Lung (tissue), 12 donors: ENCODE data around the gene CNTNAP2. TPM values are rescaled to one million over a fixed set of nuclear protein-coding genes. Genes with fewer than 3 reads are reported as not detected.
"Not testable (repeated sequence)": the region's sequence is repeated elsewhere in the genome, so short reads cannot be mapped to it uniquely, and the experiment has no call there.

Experiments
- ATAC-seq: fragments of 200-7000 bp; cut with Tn5 transposase; one replicate; pipeline ENCODE4 v1.9.1; 2020; ENCODE audit warnings: moderate number of reproducible peaks; ENCODE audit not compliant: insufficient read depth, low FRiP score
- DNase-seq, 3 donors: peaks; one replicate each; pipeline ENCODE4 v3.0.0-alpha.2; 2013 to 2017
- H3K27ac ChIP-seq, 2 donors: one replicate each; pipeline ENCODE4 v1.5.1; 2013; ENCODE audit warnings: mild to moderate bottlenecking in 2 of 2, moderate library complexity in 2 of 2, control low read depth in 1 of 2, inconsistent platforms in 1 of 2, low read depth in 1 of 2, low read length in 1 of 2
- H3K27me3 ChIP-seq, 3 donors: one replicate each; pipeline ENCODE4 v1.5.1; 2013; ENCODE audit warnings: low read length in 2 of 3; ENCODE audit not compliant: control insufficient read depth in 3 of 3, insufficient read depth in 3 of 3
- H3K36me3 ChIP-seq, 4 donors: one replicate each; pipeline ENCODE4 v1.5.1; 2013; ENCODE audit warnings: low read length in 4 of 4, mild to moderate bottlenecking in 1 of 4, moderate library complexity in 1 of 4; ENCODE audit not compliant: control insufficient read depth in 4 of 4, insufficient read depth in 4 of 4
- H3K4me1 ChIP-seq, 5 donors: one replicate each; pipeline ENCODE4 v1.5.1; 2013; ENCODE audit warnings: low read length in 5 of 5, mild to moderate bottlenecking in 2 of 5, moderate library complexity in 1 of 5; ENCODE audit not compliant: control insufficient read depth in 5 of 5, insufficient read depth in 5 of 5
- H3K4me3 ChIP-seq: one replicate; pipeline ENCODE4 v1.5.1; 2013; ENCODE audit warnings: mild to moderate bottlenecking, control low read depth, moderate library complexity
- H3K9ac ChIP-seq, 2 donors: one replicate each; pipeline ENCODE4 v1.5.1; 2013; ENCODE audit warnings: low read length in 2 of 2, control low read depth in 1 of 2; ENCODE audit not compliant: insufficient read depth in 1 of 2
- H3K9me3 ChIP-seq, 4 donors: one replicate each; pipeline ENCODE4 v1.5.1; 2013; ENCODE audit warnings: low read length in 3 of 4, mild to moderate bottlenecking in 1 of 4, moderate library complexity in 1 of 4; ENCODE audit not compliant: control insufficient read depth in 4 of 4, insufficient read depth in 3 of 4
- WGBS, 2 donors: extraction: QIAGEN DNeasy Blood & Tissue Kit; methylation state at CpG; one replicate each; pipeline ENCODE4 v1.1.7; 2013; 5-methylcytosine and 5-hydroxymethylcytosine counted together
- polyA plus RNA-seq, 2 donors: library from polyadenylated mRNA; stranded (reverse); fragments of 200-250 nt; gene quantifications; one replicate each; pipeline ENCODE4 v1.2.1, GENCODE V29; 2013
- total RNA-seq, 2 donors: library from RNA; depleted of rRNA in 1 of 2; stranded (reverse); fragments of >200 nt in 1 of 2; gene quantifications; one replicate each; pipeline ENCODE4 v1.2.1, GENCODE V29; 2014 to 2021
- TF ChIP-seq, protein P1 (sequence below): IDR thresholded peaks from 2 replicates; pipeline ENCODE4 v1.5.1; 2012; ENCODE audit warnings: mild to moderate bottlenecking; ENCODE audit errors: control extremely low read depth, extremely low read depth
- donor health status: control.
- donor health status: control.
- donor health status: Bipolar disorder and iron deficiency.
- donor health status: healthy.
- donor health status: DM: yes; HTN: yes; CAD: no.

CNTNAP2 gene
- total and polyA plus RNA-seq, 4 donors = 0.18 to 45.3 (median 0.52) TPM

DNA sequence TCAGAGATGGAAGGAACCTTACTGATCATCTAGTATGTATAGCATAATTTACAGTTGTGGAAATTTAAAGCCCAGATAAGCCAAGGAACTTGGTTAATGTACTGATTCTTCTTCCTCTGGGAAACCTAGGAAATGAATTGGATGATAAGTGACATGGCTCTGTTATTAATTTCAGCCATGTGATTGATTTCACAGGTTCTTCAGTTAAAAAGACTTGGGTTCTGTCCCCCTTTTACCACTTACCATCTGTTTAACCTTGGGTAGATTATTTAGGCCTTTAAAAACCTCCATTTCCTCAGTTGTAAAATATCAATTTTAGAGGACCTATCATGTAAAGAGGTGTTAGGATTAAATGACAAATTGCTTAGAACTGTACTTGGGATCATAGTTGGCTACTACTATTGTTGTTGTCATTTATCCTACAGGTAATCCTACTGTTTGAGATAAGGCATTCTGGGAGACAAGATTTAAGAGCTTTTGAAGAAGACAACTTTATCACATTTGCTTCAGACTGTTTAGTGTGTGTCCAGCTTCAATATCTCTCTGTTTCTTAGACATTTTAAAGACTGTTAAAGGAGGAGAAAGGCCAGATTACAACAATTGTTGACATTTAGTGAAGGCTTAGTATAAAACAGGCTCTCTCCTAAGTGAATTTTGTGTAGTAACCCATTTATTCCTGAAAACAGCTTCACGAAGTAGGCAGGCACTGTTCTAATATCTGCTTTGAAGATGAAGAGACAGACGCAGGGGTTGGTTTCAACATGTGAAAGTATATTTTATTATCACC is 1476.9 kb downstream of the CNTNAP2 start:
- ATAC-seq = no peak
- TF ChIP-seq, protein P1, sequence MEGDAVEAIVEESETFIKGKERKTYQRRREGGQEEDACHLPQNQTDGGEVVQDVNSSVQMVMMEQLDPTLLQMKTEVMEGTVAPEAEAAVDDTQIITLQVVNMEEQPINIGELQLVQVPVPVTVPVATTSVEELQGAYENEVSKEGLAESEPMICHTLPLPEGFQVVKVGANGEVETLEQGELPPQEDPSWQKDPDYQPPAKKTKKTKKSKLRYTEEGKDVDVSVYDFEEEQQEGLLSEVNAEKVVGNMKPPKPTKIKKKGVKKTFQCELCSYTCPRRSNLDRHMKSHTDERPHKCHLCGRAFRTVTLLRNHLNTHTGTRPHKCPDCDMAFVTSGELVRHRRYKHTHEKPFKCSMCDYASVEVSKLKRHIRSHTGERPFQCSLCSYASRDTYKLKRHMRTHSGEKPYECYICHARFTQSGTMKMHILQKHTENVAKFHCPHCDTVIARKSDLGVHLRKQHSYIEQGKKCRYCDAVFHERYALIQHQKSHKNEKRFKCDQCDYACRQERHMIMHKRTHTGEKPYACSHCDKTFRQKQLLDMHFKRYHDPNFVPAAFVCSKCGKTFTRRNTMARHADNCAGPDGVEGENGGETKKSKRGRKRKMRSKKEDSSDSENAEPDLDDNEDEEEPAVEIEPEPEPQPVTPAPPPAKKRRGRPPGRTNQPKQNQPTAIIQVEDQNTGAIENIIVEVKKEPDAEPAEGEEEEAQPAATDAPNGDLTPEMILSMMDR = no peak
- H3K27ac ChIP-seq = no peak overlapping the region
- H3K4me1 ChIP-seq = no peaks in the 10 kb centered on the region
- H3K36me3 ChIP-seq = no peaks in the 10 kb centered on the region
- WGBS, 2 donors = 87 to 95% methylated on average over 2 of the region's 2 CpGs
- H3K27me3 ChIP-seq = no peaks in the 10 kb centered on the region
- H3K9ac ChIP-seq = no peak overlapping the region
- H3K4me3 ChIP-seq = no peak overlapping the region
- no peak for DNase-seq
- H3K9me3 ChIP-seq = peaks cover 0 to 2% (median 0%) of the 10 kb centered on the region in 4 donors

DNA sequence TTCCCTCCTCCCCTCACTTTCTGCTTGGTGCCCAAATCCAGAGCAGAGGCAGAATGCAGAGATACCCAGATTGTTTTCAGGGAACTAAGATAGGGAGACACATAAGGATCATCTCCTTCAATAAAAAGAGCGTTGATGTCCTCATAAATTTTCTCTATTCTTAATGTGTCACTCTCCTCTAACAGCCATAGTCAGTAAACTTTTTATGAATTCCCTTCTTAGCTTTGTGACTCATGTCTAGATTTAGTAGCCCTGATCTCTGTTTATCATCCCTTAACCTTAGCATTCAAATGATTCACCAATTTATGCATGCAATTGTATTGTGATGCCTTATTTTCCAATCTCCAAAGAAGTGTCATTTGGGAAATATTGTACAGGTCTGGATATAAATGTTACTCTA is 1478.4 kb downstream of the CNTNAP2 start:
- Histone ChIP-seq H3K9ac (no peak overlapping the region), H3K27ac (no peak overlapping the region), H3K9me3 (peaks cover 0 to 4% (median 0%) of the 10 kb centered on the region in 4 donors), H3K27me3 (no peaks in the 10 kb centered on the region), H3K4me1 (no peaks in the 10 kb centered on the region), H3K36me3 (no peaks in the 10 kb centered on the region), H3K4me3 (no peak overlapping the region)
- 82 to 86% methylated on average over 1 of the region's 1 CpG for WGBS, 2 donors
- DNase-seq (no peak), ATAC-seq (no peak)
- TF ChIP-seq, protein P1 = no peak

DNA sequence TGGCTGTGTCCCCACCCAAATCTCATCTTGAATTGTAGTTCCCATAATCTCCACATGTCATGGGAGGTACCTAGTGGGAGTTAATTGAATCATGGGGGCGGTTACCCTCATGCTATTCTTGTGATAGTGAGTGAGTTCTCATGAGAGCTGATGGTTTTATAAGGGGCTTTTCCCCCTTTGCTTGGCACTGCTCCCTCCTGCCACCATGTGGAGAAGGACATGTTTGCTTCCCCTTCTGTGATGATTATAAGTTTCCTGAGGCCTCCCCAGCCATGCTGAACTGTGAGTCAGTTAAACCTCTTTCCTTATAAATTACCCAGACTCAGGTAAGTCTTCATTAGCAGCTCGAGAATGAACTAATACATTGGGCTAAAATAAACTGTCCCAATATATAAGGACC is 1482.1 kb downstream of the CNTNAP2 start:
- not testable (repeated sequence) for H3K36me3 ChIP-seq, ATAC-seq, H3K9me3 ChIP-seq, H3K27ac ChIP-seq, DNase-seq, H3K9ac ChIP-seq, H3K27me3 ChIP-seq, H3K4me1 ChIP-seq, H3K4me3 ChIP-seq
- 72 to 77% methylated on average over 2 of the region's 2 CpGs for WGBS, 2 donors

DNA sequence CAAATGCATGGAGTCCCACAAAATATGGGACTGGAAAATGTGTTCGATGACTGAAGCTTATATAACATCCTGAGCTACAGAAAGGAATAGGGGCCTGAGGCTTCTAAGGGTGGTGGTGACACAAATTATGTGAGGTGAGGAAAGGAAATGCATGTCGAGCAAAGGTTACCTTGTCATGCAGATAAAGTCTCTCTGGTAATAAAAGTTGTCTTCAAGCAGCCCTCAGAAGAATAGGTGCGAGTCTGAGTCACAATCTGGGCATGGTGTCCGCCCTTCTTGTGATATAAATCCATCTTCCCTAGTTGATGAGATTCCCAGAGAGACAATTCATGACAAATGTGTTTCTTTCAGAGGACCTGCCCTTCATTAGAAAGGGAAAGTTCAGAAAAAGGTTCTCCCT is 1488.7 kb downstream of the CNTNAP2 start:
- Histone ChIP-seq H3K27me3 (no peaks in the 10 kb centered on the region), H3K9me3 (peaks cover 0 to under 1% (median 0%) of the 10 kb centered on the region in 4 donors), H3K9ac (no peak overlapping the region), H3K27ac (no peak overlapping the region), H3K36me3 (no peaks in the 10 kb centered on the region), H3K4me3 (no peak overlapping the region), H3K4me1 (no peaks in the 10 kb centered on the region)
- WGBS, 2 donors = 64 to 69% methylated on average over 4 of the region's 4 CpGs
- ATAC-seq = no peak
- DNase-seq = no peak
- TF ChIP-seq, protein P1 = no peak
